NCI-H82 treated with DMSO at 0.1 percent for 48 hours (cell line): Measurements from ENCODE around the gene HCFC1.

Experiments
- DNase-seq: peaks from one replicate; lab custom pipeline; 2025; ENCODE audit not compliant: unreplicated experiment; lab: John Stamatoyannopoulos, UW

Gene HCFC1

GRCh38 chrX:153906126-153906917, 65.3 kb downstream of the HCFC1 start:
- DNase-seq = no peak

DNA sequence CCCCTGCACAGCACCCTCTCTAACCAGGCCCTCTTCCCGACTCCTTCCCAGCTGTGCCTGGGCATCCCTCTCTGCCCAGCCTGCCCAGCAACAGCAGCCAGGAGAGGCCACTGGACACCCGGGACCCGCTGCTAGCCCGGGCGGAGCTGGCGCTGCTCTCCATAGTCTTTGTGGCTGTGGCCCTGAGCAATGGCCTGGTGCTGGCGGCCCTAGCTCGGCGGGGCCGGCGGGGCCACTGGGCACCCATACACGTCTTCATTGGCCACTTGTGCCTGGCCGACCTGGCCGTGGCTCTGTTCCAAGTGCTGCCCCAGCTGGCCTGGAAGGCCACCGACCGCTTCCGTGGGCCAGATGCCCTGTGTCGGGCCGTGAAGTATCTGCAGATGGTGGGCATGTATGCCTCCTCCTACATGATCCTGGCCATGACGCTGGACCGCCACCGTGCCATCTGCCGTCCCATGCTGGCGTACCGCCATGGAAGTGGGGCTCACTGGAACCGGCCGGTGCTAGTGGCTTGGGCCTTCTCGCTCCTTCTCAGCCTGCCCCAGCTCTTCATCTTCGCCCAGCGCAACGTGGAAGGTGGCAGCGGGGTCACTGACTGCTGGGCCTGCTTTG, 66.0 kb downstream of the HCFC1 start:
- DNase-seq = no peak

- DNase-seq = no peak
These were observed 67.3 kb downstream of the HCFC1 start, which contains the start of gene AVPR2 for GRCh38 chrX:153903991-153904957. AVPR2 (plus strand) TSS chrX:153904673; CDS start chrX:153905146, 473 bp downstream.

DNA sequence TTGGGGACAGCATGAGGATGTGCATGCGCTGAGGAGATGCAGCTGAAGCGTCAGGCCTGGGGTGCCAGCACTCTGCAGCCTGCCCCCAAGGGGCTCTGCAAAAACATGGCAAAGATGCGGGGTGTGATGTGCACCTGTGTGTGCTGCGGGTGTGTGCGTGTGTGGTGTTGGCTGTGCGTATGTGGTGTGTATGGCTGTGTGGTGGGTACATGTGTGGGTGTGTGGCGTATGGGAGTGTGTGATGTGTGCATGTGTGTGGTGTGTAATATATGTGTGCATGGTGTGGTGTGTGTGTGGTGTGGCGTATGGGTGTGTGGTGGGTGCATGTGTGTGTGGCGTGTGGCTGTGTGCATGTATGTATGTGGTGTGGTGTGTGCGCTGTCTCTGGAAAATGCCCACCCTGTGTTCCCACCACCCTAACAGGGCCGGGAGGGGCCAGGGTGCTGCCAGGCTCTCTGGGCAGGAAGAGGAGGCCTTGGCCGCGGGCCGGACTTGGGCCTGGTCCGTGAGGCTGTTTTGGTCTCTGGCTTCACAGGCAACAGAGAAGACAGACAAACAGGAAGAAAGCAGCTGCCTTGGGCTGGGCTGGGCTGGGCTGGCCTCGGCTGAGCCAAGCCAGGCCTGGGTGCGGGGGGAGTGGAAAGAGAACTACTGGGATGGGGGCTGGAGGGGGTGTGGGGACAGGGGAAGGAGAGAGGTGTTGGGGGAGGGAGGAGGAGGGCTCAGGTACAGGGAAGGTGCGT, 68.2 kb downstream of the HCFC1 start:
- no peak for DNase-seq

- no peak for DNase-seq
These were observed 69.2 kb downstream of the HCFC1 start for GRCh38 chrX:153902385-153902784.

DNA sequence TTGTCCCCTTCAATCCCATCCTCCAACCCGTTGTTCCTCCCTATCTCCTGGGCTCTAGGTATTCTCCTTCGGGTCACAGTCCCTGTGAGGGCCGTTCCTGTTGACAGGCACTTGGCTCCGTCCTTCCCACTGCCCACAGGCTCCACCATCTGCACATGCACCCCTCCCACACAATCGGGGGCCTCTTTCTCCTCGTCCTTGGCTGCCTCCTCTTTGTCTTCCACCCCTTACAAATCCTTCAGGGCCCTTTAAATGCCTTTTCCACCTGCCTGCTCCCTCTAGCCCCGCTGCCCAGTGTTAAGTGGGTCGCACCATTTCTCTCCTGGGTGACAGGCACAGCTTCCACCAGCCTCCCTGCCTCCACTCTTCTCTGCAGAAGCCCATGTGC, 69.9 kb downstream of the HCFC1 start:
- DNase-seq = no peak

DNA sequence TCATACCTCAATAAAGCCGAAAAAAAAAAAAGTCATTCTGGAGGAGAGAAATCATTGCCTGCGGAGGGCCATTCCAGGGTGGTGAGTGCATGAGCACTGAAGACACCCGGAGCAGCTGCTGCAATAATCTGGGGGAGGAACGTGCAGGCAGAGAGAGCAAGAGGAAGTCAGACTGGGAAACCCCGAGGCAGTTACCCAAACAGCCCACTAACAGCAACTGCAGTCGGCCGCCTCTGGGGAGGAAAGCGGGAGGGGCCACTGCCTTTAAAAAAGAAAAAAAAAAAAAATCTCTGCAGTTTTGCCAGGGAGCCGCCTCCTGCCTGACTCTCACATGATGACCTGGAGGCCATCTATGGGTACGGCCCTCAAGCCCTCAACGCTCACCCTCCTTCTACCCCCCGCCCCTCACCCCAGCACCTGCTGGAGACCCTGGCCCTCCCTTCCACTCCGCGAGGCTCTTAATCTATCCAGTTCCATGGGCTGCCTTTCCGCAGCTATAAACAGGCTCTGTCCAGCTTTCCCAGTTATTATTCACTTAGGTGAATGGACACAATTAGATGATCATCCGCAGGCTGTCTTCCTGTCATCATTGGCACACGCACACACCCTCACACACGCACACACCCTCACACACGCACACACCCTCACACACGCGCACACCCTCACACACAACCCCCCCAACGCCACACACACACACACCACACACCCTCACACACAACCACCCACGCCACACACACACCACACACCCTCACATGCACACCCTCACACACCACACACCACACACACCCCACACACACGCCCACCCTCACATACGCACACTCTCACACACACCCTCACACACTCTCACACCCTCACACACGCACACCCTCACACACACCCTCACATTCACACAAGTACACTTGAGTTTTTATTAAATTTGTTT, 70.5 kb downstream of the HCFC1 start:
- DNase-seq = peak; percentile 36

- peak; percentile 11 for DNase-seq
These were observed 73.7 kb downstream of the HCFC1 start for GRCh38 chrX:153897899-153898298.
